NCI-H1694 (cell line): Measurements from ENCODE around the gene FSIP2.
"Not testable (repeated sequence)": the region's sequence is repeated elsewhere in the genome, so short reads cannot be mapped to it uniquely, and the experiment has no call there.

Source experiments
- DNase-seq: peaks from one replicate; lab custom pipeline; 2025; lab: John Stamatoyannopoulos, UW

Gene FSIP2

GRCh38 chr2:185807351-185807750 is 68.7 kb downstream of the FSIP2 start:
- DNase-seq: no peak

GRCh38 chr2:185811580-185811979 is 73.0 kb downstream of the FSIP2 start:
- DNase-seq: no peak

GRCh38 chr2:185813707-185814106 is 75.1 kb downstream of the FSIP2 start:
- no peak for DNase-seq

GRCh38 chr2:185817991-185818390 is 79.4 kb downstream of the FSIP2 start:
- no peak for DNase-seq

- DNase-seq: no peak
These were observed 82.9 kb downstream of the FSIP2 start for GRCh38 chr2:185821467-185821866.

- no peak for DNase-seq
These were observed 85.2 kb downstream of the FSIP2 start for GRCh38 chr2:185823773-185824172.

GRCh38 chr2:185825557-185825956 is 87.0 kb downstream of the FSIP2 start:
- no peak for DNase-seq

GRCh38 chr2:185828326-185828725 is 89.7 kb downstream of the FSIP2 start:
- no peak for DNase-seq

GRCh38 chr2:185833864-185834263 is 95.3 kb downstream of the FSIP2 start:
- DNase-seq: no peak

- no peak for DNase-seq
These were observed 97.4 kb downstream of the FSIP2 start for GRCh38 chr2:185835974-185836373.

GRCh38 chr2:185854885-185855284 is 116.3 kb downstream of the FSIP2 start:
- DNase-seq: no peak

GRCh38 chr2:185857691-185858090 is 119.1 kb downstream of the FSIP2 start:
- no peak for DNase-seq

- no peak for DNase-seq
These were observed 120.9 kb downstream of the FSIP2 start for GRCh38 chr2:185859506-185859905.

- no peak for DNase-seq
These were observed 121.7 kb downstream of the FSIP2 start for GRCh38 chr2:185860321-185860720.

GRCh38 chr2:185862657-185863398 is 124.2 kb downstream of the FSIP2 start:
- no peak for DNase-seq

- not testable (repeated sequence) for DNase-seq
These were observed 126.1 kb downstream of the FSIP2 start for GRCh38 chr2:185864468-185865260.

- DNase-seq: no peak
These were observed 136.7 kb downstream of the FSIP2 start for GRCh38 chr2:185875136-185875931.

- DNase-seq: no peak
These were observed 137.6 kb downstream of the FSIP2 start for GRCh38 chr2:185876234-185876633.

GRCh38 chr2:185880396-185880795 is 141.8 kb downstream of the FSIP2 start:
- DNase-seq: no peak
